Endometrial microvascular endothelial cells (primary cell): Measurements from ENCODE around the gene KCNA4. TPM values are rescaled to one million over a fixed set of nuclear protein-coding genes. Genes with fewer than 3 reads are reported as not detected.
"Not testable (repeated sequence)": the region's sequence is repeated elsewhere in the genome, so short reads cannot be mapped to it uniquely, and the experiment has no call there.

Source experiments
- in situ Hi-C: cut with HindIII; loops from 2 replicates; pipeline ENCODE4 v1.10.0; 2017; ENCODE audit warnings: low sequenced_read_pairs, low pct_unique_long_range_greater_than_20kb; ENCODE audit errors: inconsistent ontology term
- total RNA-seq: library from RNA; depleted of rRNA; stranded (reverse); fragments of >200 nt; gene quantifications from one replicate; pipeline ENCODE4 v1.2.3, GENCODE V29; 2015; ENCODE audit errors: inconsistent ontology term

Gene KCNA4
- not detected for total RNA-seq

DNA sequence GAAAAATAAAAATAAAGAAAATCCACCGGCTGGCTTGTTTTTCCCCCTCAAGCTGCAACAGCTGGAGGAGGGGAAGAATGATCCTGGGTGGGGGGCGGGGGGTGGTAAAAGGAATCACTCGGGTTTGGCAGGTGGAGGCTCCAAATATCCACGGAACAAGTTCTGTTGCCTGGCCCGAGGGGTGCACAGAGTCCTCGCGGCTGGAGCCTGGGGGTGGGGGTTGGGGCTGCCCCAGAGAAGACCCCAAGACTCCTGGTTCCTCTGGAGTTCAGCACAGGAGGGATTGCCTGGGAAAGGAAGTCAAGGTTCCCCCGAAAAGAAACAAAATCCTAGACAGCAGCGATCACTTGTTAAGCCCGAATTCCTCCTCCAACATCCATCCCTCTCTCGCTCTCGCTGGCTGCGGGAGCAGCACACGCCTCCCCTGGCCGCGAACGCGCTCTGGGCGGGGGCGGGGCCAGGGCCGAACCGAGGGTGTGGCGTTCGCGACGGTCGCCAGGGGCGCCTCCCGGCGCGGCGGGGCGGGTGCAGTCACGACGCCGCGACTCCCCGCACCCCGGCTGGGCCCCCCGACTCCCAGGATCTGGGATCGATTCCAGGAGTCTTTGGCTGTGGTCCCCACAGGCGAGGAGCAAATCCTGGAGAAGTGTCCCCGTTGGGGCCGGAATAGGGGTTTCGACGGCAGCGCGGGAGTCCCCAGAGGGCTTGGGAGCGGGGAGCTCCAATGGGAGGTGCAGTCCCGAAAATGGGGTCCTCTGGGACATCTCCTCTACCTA lies at the start of gene KCNA4:
Gene KCNA4, minus strand, starts transcription at position 443 of the 776 bp plus-strand sequence. CDS start 4,352 bp downstream, outside the sequence.
- in situ Hi-C loops: no loop called here

DNA sequence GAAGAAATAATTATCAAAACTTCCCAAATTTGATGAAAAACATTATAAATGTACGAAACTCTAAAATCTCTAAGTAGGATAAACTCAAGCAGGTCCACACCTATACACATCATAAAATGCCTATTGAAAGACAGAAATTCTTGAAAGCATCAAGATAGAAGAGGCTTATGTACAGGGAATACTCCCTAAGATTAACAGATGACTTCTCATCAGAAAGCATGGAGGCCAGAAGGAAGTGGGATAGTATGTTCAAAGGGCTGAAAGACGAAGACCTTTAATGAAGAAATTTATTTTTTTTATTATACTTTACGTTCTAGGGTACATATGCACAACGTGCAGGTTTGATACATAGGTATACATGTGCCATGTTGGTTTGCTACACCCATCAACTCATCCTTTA lies 45.3 kb upstream of the KCNA4 start:
- in situ Hi-C loops: no loop called here

DNA sequence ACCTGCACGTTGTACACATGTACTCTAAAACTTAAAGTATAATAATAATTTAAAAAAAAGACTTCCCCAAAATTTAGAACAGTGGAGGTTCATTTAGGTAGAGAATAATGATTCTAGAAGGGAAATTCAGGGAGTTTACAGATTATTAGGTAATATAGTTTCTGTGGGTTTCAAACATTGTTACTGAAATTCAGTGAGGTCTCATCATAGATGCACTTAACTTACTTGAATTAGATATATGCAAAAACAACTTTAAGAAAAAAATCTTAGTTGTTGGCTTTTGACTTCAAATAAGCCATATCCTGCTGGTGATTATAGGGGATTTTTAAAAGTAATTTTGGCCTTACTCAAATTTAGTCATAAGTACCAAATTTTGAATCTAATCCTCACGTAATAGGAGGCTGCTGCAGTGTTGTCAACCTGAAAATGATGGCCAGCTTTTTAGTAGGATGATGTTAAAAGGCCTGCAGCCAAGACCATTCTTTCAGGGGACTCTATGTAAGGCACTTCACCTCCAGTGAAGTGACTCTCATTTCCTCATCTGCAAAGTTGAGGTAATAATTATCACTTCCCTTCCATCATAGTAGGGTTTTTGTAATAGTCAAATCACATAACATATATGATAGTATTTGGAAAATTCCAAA lies 42.5 kb upstream of the KCNA4 start:
- in situ Hi-C loops: no loop called here

DNA sequence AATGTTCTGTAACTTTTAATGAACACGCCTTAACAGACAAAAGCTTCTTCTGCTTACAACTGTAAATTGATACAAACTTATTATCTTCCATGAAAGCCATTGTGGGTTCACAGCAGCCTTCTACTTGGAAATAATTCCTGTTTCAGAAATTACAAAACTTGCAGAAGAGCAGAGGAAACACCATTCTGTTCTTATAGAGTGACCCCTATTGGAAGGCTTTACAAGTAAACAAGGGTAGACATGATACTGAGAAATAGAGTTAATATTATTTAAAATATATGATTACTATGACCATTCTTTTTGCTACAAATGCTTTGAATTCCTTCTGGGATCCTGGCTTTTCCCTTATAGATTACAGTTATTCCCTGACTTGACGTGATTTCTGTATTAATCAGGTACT lies 32.4 kb upstream of the KCNA4 start:
- in situ Hi-C loops: no loop called here

DNA sequence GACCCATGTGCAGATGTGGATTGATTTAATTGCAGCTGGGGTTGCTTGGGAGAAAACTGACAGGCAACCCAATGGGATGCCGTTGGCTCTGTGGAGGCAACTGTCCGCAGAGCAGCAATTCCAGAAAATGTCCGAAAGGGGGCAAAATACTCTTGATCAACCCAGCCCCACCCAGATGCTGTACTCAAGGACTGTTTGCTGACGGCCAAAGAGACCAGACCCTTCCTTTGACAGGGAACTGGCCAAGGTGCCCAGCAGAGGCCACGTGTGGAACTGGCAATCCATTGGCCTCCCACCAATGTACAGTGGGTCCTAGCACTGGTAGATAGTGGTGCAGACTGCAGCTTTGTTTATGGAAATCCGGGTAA lies 29.7 kb upstream of the KCNA4 start:
- in situ Hi-C loops: no loop called here

DNA sequence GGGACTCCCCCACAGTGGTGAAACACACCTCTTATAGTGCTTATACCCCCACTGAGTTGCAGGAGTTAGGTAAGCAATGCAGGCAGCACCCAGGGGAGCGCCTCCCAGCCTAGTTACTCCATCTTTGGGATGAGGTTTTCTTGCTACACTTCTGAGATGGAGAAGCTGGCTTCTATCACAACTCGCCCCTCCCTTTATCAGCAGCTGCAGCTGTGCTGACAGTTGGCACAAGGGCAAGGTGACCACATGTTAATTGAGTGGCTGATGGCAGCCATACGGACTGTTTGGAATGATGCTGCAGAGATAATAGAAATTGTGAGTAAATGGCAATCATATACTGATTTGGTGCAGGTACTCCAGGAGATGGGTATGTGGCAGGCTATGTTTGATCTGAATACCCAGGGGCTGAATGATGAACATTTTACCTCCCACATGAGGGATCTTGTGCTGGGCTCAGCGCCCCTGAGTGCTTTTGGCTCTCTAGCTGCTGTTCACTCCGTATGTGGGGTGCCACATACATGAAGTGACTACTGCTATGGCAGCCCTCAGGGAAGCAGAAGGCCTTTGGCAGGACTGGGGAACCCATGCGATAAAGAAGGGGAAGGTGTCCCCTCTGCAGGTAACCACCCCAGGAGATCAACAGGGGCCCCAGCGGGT lies 29.2 kb upstream of the KCNA4 start:
- in situ Hi-C loops: no loop called here

DNA sequence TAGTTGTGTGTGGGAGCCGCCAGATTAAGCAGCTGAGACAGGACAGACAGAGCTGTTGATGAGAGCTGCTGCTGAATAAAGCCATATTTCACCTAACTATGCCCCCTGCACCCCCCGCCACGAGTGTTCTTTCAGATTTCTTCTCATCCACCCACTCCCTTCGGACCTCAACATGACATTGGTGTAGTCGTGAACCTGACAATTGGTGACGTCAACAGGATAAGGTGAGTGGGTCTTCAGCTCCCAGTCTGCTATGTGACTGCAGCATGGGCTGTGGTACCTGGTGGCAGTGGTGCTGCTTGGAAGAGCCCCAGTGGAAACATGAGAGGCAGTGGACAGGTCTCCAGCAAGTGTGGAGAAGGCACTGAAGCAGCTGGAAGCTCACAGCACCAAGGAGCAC lies 28.3 kb upstream of the KCNA4 start:
- in situ Hi-C loops: no loop called here

DNA sequence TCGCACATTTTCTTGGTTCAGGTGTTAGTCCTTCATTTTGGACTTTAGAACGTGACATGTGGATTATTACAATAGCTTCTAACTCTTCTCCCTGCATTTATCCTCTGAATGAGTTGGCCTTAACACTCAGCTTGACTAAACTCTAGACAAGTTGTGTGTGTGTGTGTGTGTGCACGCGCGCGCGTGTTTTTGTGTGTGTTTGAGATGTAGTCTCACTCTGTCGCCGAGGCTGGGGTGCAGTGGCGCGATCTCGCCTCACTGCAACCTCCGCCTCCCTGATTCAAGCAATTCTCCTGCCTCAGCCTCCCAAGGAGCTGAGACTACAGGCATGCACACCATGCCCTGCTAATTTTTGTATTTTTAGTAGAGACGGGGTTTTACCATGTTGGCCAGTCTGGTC lies 24.3 kb upstream of the KCNA4 start:
- in situ Hi-C loops: no loop called here

DNA sequence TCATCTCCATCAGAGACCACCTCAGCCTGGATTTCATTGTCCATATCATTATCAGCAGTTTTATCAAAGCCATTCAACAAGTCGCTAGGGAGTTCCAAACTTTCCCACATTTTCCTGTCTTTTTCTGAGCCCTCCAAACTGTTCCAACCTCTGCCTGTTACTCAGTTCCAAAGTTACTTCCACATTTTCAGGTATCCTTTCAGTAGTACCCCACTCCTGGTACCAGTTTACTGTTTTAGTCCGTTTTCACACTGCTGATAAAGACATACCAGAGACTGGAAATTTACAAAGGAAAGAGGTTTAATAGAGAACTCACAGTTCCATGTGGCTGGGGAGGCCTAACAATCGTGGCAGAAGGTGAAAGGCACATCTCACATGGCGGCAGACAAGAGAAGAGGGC lies 17.9 kb upstream of the KCNA4 start:
- in situ Hi-C loops: not testable (repeated sequence)

DNA sequence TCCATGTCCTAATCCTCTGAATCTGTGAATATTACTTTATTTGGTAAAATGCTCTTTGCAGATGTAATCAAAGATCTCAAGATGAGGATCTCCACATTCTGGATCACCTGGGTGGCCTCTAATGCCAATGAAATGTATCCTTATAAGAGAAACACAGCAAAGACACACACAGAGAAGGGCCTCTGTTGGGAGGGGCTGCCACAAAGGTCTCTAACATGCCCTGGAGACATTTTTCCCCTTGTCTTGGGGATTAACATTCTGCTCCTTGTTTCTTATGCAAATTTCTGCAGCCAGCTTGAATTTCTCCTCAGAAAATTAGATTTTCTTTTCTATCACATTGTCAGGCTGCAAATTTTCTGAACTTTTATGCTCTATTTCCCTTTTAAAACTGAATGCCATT lies 17.3 kb upstream of the KCNA4 start:
- in situ Hi-C loops: not testable (repeated sequence)

DNA sequence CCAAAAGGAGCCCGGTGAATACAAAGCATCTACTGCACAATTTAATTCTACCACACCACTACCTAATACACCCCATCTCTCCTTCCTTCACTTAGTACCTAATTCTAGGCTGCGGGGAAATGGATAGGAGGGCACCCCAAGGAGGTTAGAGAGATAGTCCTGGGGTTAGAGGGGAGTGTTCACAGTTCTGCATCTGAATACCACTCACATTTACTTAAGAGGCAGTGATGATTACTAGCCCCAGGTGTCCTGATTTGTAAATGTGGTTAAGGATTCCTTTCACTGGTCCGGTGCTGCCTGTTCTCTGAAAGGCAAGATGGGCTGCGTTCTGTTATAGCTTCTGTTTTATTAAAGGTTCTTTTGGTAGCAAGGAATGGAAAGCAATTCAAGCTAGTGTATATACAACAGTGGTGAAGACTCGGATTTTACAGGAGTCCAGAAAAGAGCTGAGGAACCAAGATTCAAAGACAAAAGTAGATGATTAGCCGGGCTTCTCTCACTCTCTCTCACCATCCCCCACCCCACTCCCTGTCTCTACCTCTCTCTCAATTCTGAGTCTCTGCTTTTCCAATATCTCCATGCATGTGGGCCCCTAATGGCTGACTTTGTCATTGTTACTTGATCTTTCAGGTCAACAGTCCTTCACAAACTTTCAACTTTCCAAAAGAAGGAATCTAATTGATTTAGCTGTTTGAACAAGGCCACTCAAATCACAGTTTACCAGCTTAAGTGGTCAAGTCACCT lies 8.7 kb upstream of the KCNA4 start:
- in situ Hi-C loops: no loop called here

DNA sequence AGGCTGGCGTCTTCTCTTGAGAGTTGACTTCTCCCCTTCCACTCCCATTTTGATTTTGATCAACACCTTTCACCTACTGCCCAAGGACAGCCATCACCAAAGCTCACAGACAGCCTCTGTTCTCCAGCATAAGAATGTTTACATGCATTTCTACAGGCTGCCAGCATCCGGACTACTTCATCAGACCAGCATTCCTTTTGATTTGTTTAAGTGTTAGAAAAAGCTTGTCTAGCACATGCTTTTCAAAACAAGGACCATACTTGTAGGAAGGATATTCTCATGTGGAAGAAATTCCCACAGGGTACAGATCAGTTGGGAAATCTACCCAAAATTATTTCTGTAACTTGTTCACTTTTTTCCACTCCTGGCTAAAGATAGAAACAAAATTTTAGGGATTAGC lies 6.2 kb upstream of the KCNA4 start:
- in situ Hi-C loops: no loop called here

DNA sequence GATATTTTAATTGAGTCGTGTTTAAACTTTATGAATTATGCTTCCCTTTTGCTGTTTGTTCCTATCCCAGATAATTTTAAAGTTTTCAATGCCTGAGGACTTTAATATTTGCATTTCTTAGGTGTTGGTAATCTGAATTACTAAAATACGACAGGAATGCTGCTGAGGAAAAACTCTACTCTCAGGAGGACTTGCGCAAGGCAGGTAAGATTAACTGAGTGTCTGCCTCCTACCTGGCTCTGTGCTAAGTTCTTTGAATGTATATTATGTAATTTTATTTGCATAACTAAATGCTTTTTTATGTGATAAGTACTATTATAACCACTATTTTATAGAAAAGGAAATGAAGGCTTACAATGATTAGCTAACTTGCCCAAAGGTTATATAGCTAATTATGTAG lies 2.7 kb upstream of the KCNA4 start:
- in situ Hi-C loops: no loop called here

DNA sequence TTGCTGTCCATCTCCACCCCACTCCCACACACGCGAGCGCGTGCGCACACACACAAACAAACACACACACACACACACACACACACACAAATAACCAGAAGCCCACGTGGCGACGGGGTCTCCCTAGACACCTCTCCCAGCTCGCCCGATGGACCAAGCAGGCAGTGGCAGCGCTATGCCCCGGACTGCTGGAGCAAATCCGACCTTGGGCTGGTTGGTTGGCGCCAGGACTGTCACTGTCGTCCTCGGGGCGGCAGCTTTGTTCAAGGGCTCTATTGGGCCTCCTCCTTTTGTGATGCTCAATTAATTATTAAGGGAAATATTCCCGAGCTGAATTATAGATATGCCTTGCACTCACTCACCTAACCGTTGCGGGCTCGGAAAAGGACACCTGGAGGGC lies 1.7 kb upstream of the KCNA4 start:
- in situ Hi-C loops: no loop called here

DNA sequence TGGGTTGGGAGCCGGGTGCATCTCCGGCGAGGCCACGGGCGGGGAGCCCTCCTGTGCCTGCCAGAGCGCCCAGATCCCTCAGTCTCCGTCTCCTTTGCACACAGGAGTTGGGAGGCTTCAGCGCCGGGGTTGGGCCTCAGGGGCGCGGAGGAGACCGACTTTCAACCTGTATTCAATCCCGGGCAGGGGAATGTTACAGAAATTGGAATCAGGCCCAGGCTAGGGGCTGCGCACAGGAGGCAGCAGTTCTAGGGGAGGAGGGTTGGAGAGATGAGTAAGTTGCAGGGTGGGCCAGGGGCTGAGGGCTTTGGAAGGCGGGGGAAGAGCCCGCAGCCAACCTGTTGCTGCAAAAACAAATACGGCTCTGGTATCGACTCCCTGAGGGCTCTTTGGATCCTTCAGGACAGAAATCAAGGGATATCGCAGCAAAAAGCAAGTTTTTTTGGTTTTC lies 640 bp upstream of the KCNA4 start:
- in situ Hi-C loops: no loop called here

DNA sequence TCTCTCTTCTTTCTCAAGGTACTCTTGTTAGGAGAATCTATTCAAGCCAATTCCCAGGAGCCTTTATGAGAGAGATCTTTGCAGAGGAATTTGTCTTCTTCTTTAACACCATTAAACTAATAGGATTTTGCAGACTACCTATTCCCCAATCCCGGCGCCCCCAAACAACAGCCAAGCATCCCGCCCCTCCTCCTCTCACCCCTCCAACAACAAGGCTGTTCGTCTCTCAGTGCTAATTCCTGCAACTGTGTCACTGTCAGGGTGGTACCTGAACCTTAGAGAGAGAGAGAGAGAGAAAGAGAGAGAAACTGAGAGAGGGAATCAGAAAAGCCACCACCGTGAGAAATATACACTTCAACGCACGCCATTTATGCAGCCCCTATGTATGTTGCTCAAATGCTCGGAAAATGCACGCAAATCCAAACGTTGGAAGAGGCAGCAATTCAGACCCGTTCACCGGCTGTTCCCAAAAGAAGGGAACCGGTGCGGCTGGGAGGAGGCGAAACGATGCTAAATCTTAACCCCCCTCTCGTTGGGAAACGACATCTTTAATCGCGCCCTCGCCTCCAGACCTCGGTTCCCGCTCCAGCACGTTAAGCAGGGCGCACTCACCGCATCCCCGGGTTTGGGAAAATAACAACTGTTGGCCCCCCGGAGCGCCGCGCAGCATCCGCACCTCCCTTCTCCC lies 961 bp downstream of the KCNA4 start:
- in situ Hi-C loops: no loop called here

DNA sequence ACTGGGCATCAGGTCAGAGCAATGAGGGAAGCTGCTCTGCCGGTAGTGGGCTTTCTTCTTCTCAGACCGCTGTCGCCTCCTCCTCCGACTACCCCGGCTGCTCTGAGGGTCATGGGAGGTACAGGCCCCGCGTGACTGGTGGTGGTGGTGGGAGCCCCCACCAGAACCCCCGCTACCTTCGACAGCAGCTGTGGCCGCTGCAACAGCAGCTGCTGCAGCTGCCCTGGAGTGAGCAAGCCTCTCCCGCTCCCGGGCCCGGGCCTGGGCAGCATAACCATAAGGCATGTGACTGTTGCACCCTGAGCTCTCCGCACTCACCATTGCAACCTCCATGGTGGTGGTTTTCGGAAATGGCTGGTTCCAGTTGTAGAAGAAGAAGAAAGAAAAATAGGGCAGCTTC lies 4.5 kb downstream of the KCNA4 start:
- in situ Hi-C loops: no loop called here

DNA sequence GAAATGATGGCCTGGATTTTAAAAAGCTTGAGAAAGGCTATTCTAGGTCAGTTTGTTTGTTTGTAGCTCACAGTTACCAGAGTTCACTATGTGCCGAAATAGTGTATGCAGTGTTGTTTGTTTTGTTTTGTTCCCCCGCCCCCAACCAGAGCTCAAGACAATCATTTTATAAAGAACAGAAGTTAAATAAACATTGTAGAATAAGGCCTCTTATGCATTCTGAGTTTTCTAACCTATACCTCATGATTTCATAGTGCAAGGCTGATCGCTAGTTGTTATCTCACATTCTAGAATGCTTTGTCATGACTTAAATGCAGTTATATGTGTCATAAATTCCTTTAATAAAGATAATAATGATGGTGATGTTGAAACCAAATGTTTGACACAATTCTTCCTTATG lies 7.8 kb downstream of the KCNA4 start:
- in situ Hi-C loops: no loop called here

DNA sequence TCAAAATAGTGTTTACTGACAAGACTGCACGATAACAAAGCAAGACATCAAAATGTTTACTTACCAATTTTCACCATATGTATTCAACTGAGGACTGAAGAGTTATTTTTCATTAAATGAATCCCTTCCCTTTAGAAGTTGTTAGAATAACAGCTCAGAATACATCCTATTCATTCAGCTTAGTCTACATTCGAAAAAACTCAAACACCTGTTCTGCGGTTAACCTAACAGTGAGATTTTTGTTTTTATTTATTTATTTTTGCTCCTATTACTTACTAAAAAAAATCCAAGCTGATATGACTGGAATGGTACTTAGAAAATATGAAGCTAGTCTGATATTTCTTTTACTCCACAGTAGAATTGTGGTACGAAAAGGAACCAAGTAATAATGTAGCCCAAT lies 10.0 kb downstream of the KCNA4 start:
- in situ Hi-C loops: no loop called here
